ENCODE results near the gene TENM3.

TENM3 gene

GRCh38 chr4:182475539-182475938 lies 232.3 kb downstream of the TENM3 start:
- Histone ChIP-seq H3K4me1 (ENCODE audit: control insufficient read depth in 5 of 5, insufficient read depth in 5 of 5, low read length in 5 of 5) (no peaks in the 10 kb centered on the region), H3K36me3 (ENCODE audit: control insufficient read depth in 5 of 5, insufficient read depth in 5 of 5, low read length in 5 of 5) (no peaks in the 10 kb centered on the region), H3K27me3 (ENCODE audit: control insufficient read depth in 5 of 5, insufficient read depth in 4 of 5, low read length in 5 of 5) (no peaks in the 10 kb centered on the region), H3K27ac (ENCODE audit: low read depth, low read length) (no peak overlapping the region), H3K4me3 (ENCODE audit: low read depth in 1 of 5, low read length in 5 of 5) (no peak overlapping the region), H3K9me3 (ENCODE audit: control insufficient read depth in 5 of 5, low read length in 5 of 5) (peaks cover 0 to 6% (median 0%) of the 10 kb centered on the region in 5 donors), H3K9ac (ENCODE audit: low read length in 5 of 5) (no peak overlapping the region)

DNA sequence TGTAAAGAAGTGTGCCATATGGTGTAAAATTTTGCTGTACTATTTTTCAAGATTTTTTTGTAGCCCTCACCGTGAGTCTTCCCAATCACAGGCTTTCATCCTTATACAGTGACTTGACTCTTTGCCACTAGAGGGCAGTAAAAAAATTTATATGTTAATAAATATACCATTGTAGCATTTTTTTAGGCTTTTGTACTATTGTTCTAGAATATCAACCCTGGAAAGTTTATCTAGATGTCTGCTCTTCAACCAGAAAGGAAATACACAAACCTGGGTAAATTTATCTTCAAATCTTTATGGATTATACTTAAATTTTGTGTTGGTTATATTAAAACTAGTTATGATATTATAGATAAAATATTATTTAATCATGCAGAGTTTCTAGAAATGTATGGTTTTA lies 235.3 kb downstream of the TENM3 start:
- no peak overlapping the region for H3K27ac ChIP-seq (ENCODE audit: low read depth, low read length)
- H3K9me3 ChIP-seq (ENCODE audit: control insufficient read depth in 5 of 5, low read length in 5 of 5): no peaks in the 10 kb centered on the region
- no peaks in the 10 kb centered on the region for H3K27me3 ChIP-seq (ENCODE audit: control insufficient read depth in 5 of 5, insufficient read depth in 4 of 5, low read length in 5 of 5)
- H3K4me1 ChIP-seq (ENCODE audit: control insufficient read depth in 5 of 5, insufficient read depth in 5 of 5, low read length in 5 of 5): no peaks in the 10 kb centered on the region
- no peaks in the 10 kb centered on the region for H3K36me3 ChIP-seq (ENCODE audit: control insufficient read depth in 5 of 5, insufficient read depth in 5 of 5, low read length in 5 of 5)
- no peak overlapping the region for H3K4me3 ChIP-seq (ENCODE audit: low read depth in 1 of 5, low read length in 5 of 5)
- no peak overlapping the region for H3K9ac ChIP-seq (ENCODE audit: low read length in 5 of 5)

DNA sequence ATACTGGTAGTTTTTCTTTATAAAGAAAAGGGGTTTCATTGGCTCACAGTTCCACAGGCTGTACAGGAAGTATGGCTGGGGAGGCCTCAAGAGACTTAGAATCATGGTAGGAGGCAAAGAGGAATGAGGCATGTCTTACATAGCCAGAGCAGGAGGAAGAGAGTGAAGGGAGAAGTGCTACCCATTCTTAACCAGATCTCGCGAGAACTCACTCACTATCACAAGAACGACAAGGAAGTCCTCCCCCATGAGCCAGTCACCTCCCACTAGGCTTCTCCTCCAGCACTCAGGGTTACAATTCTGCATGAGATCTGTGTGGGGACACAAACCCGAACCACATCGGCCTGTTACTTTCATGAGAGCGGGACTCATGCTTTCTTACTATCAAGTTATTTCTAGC lies 240.5 kb downstream of the TENM3 start:
- H3K27me3 ChIP-seq (ENCODE audit: control insufficient read depth in 5 of 5, insufficient read depth in 4 of 5, low read length in 5 of 5): no peaks in the 10 kb centered on the region
- H3K4me3 ChIP-seq (ENCODE audit: low read depth in 1 of 5, low read length in 5 of 5): no peak overlapping the region
- H3K4me1 ChIP-seq (ENCODE audit: control insufficient read depth in 5 of 5, insufficient read depth in 5 of 5, low read length in 5 of 5): no peaks in the 10 kb centered on the region
- no peak overlapping the region for H3K27ac ChIP-seq (ENCODE audit: low read depth, low read length)
- no peaks in the 10 kb centered on the region for H3K36me3 ChIP-seq (ENCODE audit: control insufficient read depth in 5 of 5, insufficient read depth in 5 of 5, low read length in 5 of 5)
- no peak overlapping the region for H3K9ac ChIP-seq (ENCODE audit: low read length in 5 of 5)
- peaks cover 0 to 6% (median 0%) of the 10 kb centered on the region in 5 donors for H3K9me3 ChIP-seq (ENCODE audit: control insufficient read depth in 5 of 5, low read length in 5 of 5)

GRCh38 chr4:182486881-182487280 lies 243.7 kb downstream of the TENM3 start:
- H3K4me3 ChIP-seq (ENCODE audit: low read depth in 1 of 5, low read length in 5 of 5): no peak overlapping the region
- H3K9me3 ChIP-seq (ENCODE audit: control insufficient read depth in 5 of 5, low read length in 5 of 5): peaks cover 0 to 6% (median 0%) of the 10 kb centered on the region in 5 donors
- H3K9ac ChIP-seq (ENCODE audit: low read length in 5 of 5): no peak overlapping the region
- H3K4me1 ChIP-seq (ENCODE audit: control insufficient read depth in 5 of 5, insufficient read depth in 5 of 5, low read length in 5 of 5): peaks cover 0 to 3% (median 2%) of the 10 kb centered on the region in 5 donors
- no peaks in the 10 kb centered on the region for H3K36me3 ChIP-seq (ENCODE audit: control insufficient read depth in 5 of 5, insufficient read depth in 5 of 5, low read length in 5 of 5)
- no peak overlapping the region for H3K27ac ChIP-seq (ENCODE audit: low read depth, low read length)
- no peaks in the 10 kb centered on the region for H3K27me3 ChIP-seq (ENCODE audit: control insufficient read depth in 5 of 5, insufficient read depth in 4 of 5, low read length in 5 of 5)

GRCh38 chr4:182488896-182489295 lies 245.7 kb downstream of the TENM3 start:
- H3K27me3 ChIP-seq (ENCODE audit: control insufficient read depth in 5 of 5, insufficient read depth in 4 of 5, low read length in 5 of 5): no peaks in the 10 kb centered on the region
- H3K4me1 ChIP-seq (ENCODE audit: control insufficient read depth in 5 of 5, insufficient read depth in 5 of 5, low read length in 5 of 5): peaks cover 0 to 16% (median 13%) of the 10 kb centered on the region in 5 donors
- peaks cover 0 to 6% (median 0%) of the 10 kb centered on the region in 5 donors for H3K9me3 ChIP-seq (ENCODE audit: control insufficient read depth in 5 of 5, low read length in 5 of 5)
- no peak overlapping the region for H3K9ac ChIP-seq (ENCODE audit: low read length in 5 of 5)
- H3K4me3 ChIP-seq (ENCODE audit: low read depth in 1 of 5, low read length in 5 of 5): no peak overlapping the region
- H3K36me3 ChIP-seq (ENCODE audit: control insufficient read depth in 5 of 5, insufficient read depth in 5 of 5, low read length in 5 of 5): no peaks in the 10 kb centered on the region
- H3K27ac ChIP-seq (ENCODE audit: low read depth, low read length): no peak overlapping the region

- Histone ChIP-seq H3K9ac (ENCODE audit: low read length in 5 of 5) (no peak overlapping the region), H3K4me3 (ENCODE audit: low read depth in 1 of 5, low read length in 5 of 5) (no peak overlapping the region), H3K27ac (ENCODE audit: low read depth, low read length) (no peak overlapping the region), H3K27me3 (ENCODE audit: control insufficient read depth in 5 of 5, insufficient read depth in 4 of 5, low read length in 5 of 5) (no peaks in the 10 kb centered on the region), H3K36me3 (ENCODE audit: control insufficient read depth in 5 of 5, insufficient read depth in 5 of 5, low read length in 5 of 5) (no peaks in the 10 kb centered on the region), H3K9me3 (ENCODE audit: control insufficient read depth in 5 of 5, low read length in 5 of 5) (peaks cover 0 to 6% (median 0%) of the 10 kb centered on the region in 5 donors), H3K4me1 (ENCODE audit: control insufficient read depth in 5 of 5, insufficient read depth in 5 of 5, low read length in 5 of 5) (peaks cover 0 to 16% (median 13%) of the 10 kb centered on the region in 5 donors)
Observed at GRCh38 chr4:182489607-182490006, 246.4 kb downstream of the TENM3 start.

DNA sequence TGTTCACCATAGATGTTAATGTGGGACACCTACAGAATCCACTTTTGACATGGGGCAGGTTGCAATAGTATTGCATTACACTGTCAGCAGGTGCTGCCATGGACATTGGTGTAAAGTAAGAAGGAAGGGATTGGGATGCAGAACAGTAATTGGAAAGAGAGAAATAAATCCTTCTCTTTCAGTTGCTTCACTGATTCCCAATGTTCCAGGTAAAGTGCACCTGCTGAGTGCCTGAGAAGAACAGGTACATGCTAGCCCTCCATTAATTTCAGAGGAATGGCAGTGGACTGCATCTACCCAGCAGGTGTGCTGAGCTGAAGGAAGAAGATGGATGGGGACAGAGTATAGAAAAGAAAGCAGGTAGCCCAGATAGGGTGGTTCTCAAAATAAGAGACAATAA lies 248.5 kb downstream of the TENM3 start:
- Histone ChIP-seq H3K27ac (ENCODE audit: low read depth, low read length) (peak overlapping the region; percentile 72), H3K4me3 (ENCODE audit: low read depth in 1 of 5, low read length in 5 of 5) (no peak overlapping the region)

DNA sequence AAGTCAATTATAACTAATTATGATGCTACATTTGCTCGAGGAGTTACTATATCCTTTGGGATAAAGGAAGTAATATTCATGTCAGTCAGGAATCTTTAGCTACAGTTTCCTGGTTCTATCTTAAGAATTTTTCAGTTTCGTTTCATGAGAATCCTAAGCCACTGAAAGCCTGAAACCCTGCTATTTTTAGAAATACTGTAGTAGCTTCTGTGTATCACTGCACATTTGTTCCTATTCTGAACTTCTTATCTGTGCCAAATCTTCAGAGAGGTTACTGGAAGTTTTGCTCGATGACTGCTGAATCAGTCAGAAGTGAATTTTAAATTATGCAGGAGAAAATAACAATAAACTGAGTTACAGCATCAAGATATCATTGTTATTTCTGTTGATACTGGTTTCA lies 249.2 kb downstream of the TENM3 start:
- Histone ChIP-seq H3K9ac (ENCODE audit: low read length in 5 of 5) (peak overlapping the region in 3 of 5 donors; percentile 21 to 61 (median 48)), H3K27ac (ENCODE audit: low read depth, low read length) (peak overlapping the region; percentile 72), H3K4me3 (ENCODE audit: low read depth in 1 of 5, low read length in 5 of 5) (peak overlapping the region in 4 of 5 donors; percentile 13 to 45 (median 34))

More for the DNA sequence above, 248.5 kb downstream of the TENM3 start:
- H3K36me3 ChIP-seq (ENCODE audit: control insufficient read depth in 5 of 5, insufficient read depth in 5 of 5, low read length in 5 of 5): no peaks in the 10 kb centered on the region
- peaks cover 0 to 16% (median 13%) of the 10 kb centered on the region in 5 donors for H3K4me1 ChIP-seq (ENCODE audit: control insufficient read depth in 5 of 5, insufficient read depth in 5 of 5, low read length in 5 of 5)
- H3K27me3 ChIP-seq (ENCODE audit: control insufficient read depth in 5 of 5, insufficient read depth in 4 of 5, low read length in 5 of 5): no peaks in the 10 kb centered on the region
- H3K9ac ChIP-seq (ENCODE audit: low read length in 5 of 5): peak overlapping the region in 2 of 5 donors; percentile 21 to 61
- peaks cover 0 to 3% (median 0%) of the 10 kb centered on the region in 5 donors for H3K9me3 ChIP-seq (ENCODE audit: control insufficient read depth in 5 of 5, low read length in 5 of 5)

DNA sequence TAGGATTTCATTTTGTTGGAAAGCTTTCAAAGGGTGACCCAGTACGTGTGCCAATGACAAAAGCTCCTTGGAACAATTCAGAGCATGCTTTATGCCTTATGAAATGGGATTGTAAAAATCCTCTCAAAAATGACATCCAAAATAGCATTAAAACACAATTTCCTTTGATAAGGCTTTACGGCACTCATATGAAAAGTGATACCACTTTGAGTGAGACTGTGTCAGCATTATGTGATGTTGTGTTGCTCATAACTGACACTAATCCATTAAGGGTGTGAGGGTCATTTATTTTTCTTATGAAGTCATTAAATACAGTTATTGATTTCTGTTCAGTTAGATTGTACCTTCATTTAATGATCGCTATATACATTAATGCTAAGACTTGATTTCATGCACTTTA lies 250.2 kb downstream of the TENM3 start:
- no peak overlapping the region for H3K4me3 ChIP-seq (ENCODE audit: low read depth in 1 of 5, low read length in 5 of 5)
- no peaks in the 10 kb centered on the region for H3K27me3 ChIP-seq (ENCODE audit: control insufficient read depth in 5 of 5, insufficient read depth in 4 of 5, low read length in 5 of 5)
- H3K9me3 ChIP-seq (ENCODE audit: control insufficient read depth in 5 of 5, low read length in 5 of 5): no peaks in the 10 kb centered on the region
- no peak overlapping the region for H3K9ac ChIP-seq (ENCODE audit: low read length in 5 of 5)
- H3K27ac ChIP-seq (ENCODE audit: low read depth, low read length): peak overlapping the region; percentile 72
- no peaks in the 10 kb centered on the region for H3K36me3 ChIP-seq (ENCODE audit: control insufficient read depth in 5 of 5, insufficient read depth in 5 of 5, low read length in 5 of 5)
- peaks cover 0 to 16% (median 13%) of the 10 kb centered on the region in 5 donors for H3K4me1 ChIP-seq (ENCODE audit: control insufficient read depth in 5 of 5, insufficient read depth in 5 of 5, low read length in 5 of 5)

More for the DNA sequence above, 249.2 kb downstream of the TENM3 start:
- H3K36me3 ChIP-seq (ENCODE audit: control insufficient read depth in 5 of 5, insufficient read depth in 5 of 5, low read length in 5 of 5): no peaks in the 10 kb centered on the region
- no peaks in the 10 kb centered on the region for H3K27me3 ChIP-seq (ENCODE audit: control insufficient read depth in 5 of 5, insufficient read depth in 4 of 5, low read length in 5 of 5)
- peaks cover 0 to 16% (median 13%) of the 10 kb centered on the region in 5 donors for H3K4me1 ChIP-seq (ENCODE audit: control insufficient read depth in 5 of 5, insufficient read depth in 5 of 5, low read length in 5 of 5)
- H3K9me3 ChIP-seq (ENCODE audit: control insufficient read depth in 5 of 5, low read length in 5 of 5): no peaks in the 10 kb centered on the region

DNA sequence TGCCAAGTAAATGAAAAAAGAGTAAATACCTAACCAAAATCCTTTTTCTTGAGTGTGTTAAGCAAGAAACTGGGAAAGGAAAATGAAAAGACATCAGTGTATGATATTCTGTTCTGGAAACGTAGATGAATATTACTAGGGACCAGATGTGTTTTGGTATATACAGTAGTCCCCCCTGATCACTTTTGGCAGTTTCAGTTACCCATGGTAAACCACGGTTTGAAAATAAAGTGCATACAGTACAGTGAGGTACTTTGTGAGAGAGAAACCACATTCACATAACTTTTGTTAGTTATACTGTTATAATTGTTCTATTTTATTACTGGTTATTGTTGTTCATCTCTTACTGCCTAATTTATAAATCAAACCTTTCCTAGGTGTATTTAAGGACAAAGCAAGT lies 250.9 kb downstream of the TENM3 start:
- Histone ChIP-seq H3K27me3 (ENCODE audit: control insufficient read depth in 5 of 5, insufficient read depth in 4 of 5, low read length in 5 of 5) (no peaks in the 10 kb centered on the region), H3K36me3 (ENCODE audit: control insufficient read depth in 5 of 5, insufficient read depth in 5 of 5, low read length in 5 of 5) (no peaks in the 10 kb centered on the region), H3K27ac (ENCODE audit: low read depth, low read length) (no peak overlapping the region), H3K4me1 (ENCODE audit: control insufficient read depth in 5 of 5, insufficient read depth in 5 of 5, low read length in 5 of 5) (peaks cover 0 to 16% (median 13%) of the 10 kb centered on the region in 5 donors), H3K9me3 (ENCODE audit: control insufficient read depth in 5 of 5, low read length in 5 of 5) (no peaks in the 10 kb centered on the region), H3K4me3 (ENCODE audit: low read depth in 1 of 5, low read length in 5 of 5) (no peak overlapping the region), H3K9ac (ENCODE audit: low read length in 5 of 5) (no peak overlapping the region)
